GM18909 (cell line): ENCODE data around the gene TM9SF3.
A peak's percentile ranks its signal among the peaks of the same experiment; 100 is the strongest.

ENCODE experiments used
- ATAC-seq: cut with Tn5 transposase; IDR thresholded peaks from one replicate; pipeline ENCODE4 v1.9.1; 2021; ENCODE audit warnings: mild to moderate bottlenecking; ENCODE audit not compliant: unreplicated experiment, poor library complexity

The TM9SF3 gene

DNA sequence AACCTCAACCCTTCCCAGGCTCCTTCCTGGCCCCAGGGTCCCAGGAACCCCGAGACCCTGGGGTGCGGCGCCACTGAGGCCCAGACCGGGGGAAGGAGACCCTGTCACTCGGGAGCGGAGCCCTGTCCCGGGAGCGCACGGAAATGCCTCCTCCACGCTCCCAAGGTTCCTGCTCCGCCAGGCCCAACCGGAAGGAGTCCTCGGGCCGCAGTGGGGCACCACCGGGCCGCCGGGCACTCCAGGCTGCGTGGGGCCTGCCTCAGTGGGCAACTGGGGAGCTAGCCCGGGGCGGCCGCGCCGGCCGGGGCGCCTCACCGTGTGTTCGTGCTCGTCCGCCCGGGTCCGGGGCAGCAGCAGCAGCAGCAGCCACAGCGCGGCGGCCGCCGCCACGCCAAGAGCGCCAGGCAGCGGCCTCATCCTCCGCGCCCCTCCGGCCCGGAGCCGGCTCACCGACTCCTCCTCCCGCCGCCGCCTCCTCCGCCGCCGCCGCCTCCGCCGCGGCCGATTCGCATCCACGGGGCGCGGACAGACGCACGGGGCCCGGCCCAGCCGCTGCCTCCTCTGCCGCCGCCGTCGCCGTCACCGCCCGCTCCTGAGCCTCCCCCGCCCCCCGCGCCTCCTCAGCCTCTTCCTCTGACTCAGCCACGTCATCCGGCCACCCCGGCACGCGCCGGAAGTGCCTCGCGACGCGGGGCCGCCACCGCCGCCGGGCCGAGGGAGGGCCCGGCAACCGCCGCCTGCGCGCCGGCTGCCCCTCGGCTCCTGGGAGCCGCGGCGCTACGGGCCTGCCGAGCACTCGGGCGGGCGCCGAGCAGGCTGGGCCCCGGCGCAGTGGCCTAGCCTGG is at the start of gene TM9SF3:
TM9SF3 (minus strand) TSS at position 594 of the 845 bp plus-strand sequence; CDS start at position 417, 177 bp downstream.
- ATAC-seq, result peak; percentile 75

DNA sequence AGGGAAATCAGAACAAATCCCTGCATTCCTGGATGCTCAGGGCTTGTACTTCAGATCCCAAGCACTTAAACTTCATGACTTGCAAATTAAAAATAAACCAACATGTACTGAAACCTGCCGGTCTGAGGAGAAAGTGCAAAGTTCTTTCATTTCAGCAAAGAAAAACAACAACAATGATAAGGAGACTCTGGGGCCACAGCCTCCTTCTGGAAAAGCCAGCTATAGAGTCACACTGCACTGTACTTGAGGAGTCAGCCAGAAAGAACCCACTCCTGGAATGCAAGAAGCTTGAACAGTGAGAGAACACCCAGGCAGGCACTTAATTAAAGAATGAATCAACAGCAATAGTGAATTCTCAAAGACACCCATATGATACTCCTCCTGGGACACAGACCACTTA is 49.7 kb upstream of the TM9SF3 start:
- ATAC-seq, result no peak

DNA sequence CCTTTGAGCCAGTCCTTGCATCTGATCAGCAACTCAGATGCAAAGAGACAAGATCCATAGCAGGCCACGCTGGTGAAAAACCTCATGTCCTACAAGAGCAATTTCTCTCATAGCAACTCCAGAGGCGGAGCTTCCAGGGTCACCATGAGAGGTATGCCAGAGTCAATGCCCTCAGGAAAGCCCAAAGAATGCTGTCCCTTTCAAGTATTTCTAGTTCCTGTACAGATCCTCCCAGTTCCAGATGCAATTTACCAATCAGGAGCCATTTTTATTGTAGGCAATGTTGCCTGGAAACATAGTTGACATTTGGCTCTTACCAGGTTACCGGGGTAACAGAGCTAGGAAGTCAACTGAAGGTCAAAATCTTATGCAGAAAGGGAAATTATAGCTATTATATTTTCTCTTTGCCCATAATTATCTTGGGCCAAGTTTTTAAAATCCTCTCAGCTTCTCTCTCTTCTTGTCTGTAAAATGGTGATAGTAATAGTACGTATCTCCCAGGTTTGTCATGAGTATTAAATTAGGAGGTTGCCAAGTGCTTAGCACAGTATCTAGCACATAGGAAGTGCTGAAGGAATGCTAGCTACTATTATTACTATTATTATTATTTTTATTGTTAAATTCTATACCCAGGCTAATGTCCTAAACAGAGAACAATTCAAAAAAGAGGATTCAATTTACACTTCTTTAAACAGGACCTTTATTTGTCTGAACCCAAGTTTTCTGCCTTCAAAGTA is 46.3 kb upstream of the TM9SF3 start:
- ATAC-seq, result no peak

- no peak for ATAC-seq
Observed at GRCh38 chr10:96627292-96627691, 40.5 kb upstream of the TM9SF3 start.

DNA sequence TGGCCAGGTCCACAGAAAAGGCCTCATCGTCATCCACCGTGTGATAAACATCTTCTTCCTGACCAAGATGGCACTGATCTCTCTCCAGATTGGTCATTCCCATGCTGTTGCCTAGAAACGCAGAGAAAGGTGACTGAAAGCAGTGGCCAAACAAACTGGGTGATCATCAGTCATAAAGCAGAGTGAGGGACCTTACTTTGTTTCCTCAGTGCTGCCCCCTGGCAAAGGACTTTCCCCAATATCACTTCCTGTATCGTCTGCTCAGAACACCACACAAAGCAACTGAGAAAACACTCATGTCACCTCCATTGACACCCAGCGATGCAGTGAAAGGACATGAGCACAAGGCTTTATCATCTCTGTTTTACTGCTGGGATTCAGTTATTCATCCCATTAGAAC is 40.0 kb upstream of the TM9SF3 start:
- ATAC-seq, result no peak

DNA sequence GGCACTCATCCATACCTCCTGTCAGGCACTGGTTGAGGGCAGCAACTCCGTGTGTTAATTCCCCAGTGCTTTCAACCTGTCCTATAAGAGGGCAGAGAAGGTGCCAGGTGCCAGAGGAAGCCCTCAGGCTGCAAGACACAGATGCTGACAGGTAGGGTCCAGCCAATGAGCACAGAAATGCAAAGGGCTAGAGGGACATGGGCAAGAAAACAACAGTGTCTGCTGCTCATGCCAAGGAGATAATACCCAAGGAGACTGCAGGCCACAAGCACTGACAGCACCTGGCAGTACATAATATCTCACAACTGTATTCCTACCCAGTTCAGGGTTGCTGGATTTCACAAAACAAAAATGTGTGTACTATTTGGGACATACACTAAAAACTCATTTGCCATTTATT is 38.4 kb upstream of the TM9SF3 start:
- no peak for ATAC-seq

DNA sequence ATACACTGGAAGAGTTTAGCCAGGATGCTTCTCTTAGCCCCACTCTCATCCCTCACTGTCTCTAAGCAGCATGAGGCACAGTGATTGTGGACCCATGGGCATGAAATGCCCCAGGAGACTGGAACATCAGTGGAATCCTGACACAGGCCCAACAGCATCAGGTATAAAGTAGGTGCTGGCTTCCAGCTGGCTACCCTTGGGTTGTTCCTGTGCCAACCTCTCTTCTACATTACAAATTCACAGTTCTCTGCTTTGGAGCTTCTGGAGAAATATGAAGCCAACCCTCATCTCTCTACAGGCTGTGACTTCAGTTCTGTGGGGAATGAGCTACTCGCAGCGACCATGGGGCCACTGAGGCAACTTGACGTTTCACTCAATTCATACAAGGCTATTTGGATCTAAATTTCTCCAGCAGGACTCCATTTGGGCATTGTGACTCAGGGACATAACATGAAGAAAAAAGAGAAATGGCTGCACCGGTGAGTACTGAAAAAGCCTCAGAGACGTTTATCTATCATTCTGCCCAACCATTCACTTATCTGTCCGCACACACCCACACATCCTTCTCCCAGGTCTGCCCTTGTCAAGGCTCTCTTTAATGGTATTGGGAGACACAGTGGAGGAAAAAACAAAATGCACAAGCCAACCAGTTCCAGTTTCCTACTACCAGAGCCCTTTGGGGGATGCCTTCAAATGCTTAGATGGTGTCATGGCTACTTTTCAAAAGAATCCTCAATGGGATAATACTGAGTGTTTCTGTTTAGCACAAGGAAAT is 35.4 kb upstream of the TM9SF3 start:
- ATAC-seq, result no peak

GRCh38 chr10:96619796-96620773 is 33.3 kb upstream of the TM9SF3 start:
- no peak for ATAC-seq

DNA sequence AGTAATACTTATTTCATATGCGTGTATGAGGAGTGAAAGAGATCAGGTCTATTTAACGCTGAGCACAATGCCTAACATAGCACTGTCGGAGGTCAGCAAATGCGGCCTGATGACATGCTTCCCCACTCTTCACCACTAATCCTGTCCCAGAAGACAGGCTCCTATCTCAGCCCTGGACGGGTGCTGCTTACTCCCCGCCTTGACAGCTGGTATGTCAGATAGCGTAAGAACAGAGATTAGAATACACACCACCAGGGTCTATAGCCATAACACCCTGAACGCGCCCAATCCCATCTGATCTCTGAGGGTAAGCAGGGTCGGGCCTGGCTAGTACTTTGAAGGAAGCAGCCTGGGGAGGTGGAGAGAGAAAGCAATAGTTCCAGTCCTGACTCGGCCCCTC is 32.3 kb upstream of the TM9SF3 start:
- no peak for ATAC-seq

- no peak for ATAC-seq
Observed at GRCh38 chr10:96618653-96619052, 31.8 kb upstream of the TM9SF3 start.

DNA sequence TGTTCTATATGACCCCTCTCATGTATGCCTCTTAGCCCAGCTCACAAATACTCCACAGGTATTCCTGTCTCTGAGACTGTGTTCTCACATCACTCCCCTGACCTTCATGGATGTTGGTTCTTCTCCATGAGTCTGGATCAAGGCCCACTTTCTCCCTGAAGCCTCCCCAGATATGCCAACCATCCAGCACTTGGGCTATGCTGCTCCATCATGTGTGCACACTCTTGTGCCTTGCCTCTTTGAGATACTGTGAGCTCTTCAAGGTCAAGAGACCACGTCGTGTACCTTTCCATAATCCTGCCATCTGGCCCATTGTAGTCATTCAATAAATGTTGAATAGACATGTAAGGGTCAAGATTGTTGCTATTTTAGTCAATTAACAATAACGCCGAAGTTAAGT is 30.1 kb upstream of the TM9SF3 start:
- no peak for ATAC-seq

DNA sequence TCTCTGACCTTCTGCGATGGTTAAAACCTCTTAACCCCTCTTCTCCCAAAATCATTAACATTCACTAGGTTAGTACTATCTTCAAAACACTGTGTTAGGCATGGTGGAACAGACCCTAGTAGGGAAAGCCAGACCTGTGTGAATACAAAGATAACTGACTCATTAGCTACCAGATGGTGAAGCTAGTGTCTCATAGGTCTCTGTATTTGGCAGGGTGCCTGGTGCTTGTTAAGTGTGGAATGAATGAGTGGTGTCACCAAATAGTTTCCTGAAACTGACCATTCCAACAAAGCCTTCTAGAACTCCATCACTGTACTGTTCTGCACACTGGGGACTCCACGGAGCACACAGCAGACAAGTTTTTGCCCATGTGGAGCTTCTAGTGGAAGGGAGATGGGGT is 27.7 kb upstream of the TM9SF3 start:
- ATAC-seq, result no peak

GRCh38 chr10:96613576-96613975 is 26.8 kb upstream of the TM9SF3 start:
- no peak for ATAC-seq

DNA sequence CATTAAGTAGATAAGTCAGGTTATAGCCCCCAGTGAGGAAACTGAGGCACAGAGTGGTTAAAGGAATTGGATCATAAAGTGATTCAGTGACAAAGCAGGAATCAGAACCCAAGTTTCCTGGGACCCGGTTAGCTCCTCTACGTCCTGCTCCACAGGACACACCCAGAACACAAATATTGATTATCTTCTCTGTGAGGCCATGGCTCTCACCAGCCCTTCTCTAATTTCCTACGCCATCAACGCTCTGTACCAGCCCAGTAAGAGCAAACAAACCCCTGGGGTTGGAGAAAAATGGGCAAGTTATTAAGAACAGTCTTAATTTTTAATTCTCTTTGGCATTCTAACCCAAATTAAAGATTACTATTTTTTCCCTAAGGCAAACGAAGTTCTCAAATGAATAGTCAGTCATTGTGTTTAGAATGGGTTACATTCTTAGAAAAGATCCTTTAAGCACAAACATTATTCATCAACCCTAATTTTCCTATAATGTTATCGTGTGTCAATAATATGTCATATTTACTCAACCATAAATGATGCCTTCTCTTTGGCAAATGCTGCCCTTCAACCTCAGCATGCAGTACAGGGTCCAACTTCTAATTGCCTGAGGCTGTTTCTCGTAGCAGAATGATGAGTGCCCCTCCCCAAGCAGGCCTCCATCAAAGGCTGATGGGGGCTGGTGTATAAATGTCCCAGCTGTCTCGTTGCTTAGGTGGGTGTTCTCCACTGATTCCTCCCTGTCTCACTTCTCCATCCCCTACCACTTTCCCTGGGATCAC is 25.4 kb upstream of the TM9SF3 start:
- no peak for ATAC-seq

GRCh38 chr10:96610817-96611216 is 24.0 kb upstream of the TM9SF3 start:
- no peak for ATAC-seq

DNA sequence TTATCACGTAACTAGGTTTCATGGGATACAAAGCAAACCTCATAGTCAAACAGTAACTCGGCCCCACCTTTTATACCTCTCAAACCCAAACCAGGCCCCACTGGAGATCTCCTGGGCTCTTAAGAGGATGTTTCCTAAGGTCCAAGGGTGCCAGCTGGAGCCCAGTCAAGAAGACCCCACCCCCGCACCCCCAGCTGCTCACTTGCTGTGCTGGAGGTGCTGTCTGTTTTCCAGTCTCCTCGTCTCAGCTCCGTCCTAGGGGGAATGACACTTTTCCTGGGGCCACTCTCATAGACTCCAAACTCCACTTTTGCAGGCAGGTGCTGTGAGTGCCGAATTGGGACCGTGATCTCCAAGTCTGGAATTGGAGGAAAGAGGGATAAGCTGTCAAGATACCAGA is 22.7 kb upstream of the TM9SF3 start:
- ATAC-seq, result no peak

GRCh38 chr10:96608805-96609204 is 22.0 kb upstream of the TM9SF3 start:
- no peak for ATAC-seq

- ATAC-seq, result no peak
Observed at GRCh38 chr10:96608262-96608661, 21.4 kb upstream of the TM9SF3 start.

GRCh38 chr10:96606946-96607345 is 20.1 kb upstream of the TM9SF3 start:
- no peak for ATAC-seq
